Embryonic facial prominence (tissue), 1 donor: ENCODE measurements around the gene PRPF6.

ENCODE experiments used
- DNase-seq: peaks from one replicate; pipeline ENCODE4 v3.0.0-alpha.2; 2016; ENCODE audit errors: extremely low spot score

The PRPF6 gene

GRCh38 chr20:64064145-64064698, 83.3 kb downstream of the PRPF6 start:
- DNase-seq = no peak

- DNase-seq = no peak
Observed at GRCh38 chr20:64065062-64065973, 84.4 kb downstream of the PRPF6 start.

DNA sequence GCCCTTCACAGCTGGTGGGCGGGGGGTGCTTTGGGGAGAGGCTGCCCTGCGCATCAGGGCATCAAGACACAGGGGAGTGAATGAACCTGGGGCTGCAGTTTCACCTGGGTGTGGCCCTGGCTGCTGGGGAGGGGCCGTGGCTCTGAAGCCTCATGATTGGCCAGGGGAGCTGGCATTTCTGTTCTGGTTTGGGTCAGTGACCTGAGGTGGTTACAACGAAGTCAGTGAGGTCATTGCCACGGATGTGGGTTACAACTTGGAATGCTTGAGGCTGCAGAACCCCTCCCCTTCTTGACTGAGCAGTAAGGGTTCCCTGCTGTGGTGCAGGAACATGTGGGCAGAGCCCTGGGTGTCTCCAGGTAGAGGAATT, 85.0 kb downstream of the PRPF6 start:
- no peak for DNase-seq

GRCh38 chr20:64067005-64067632, 86.2 kb downstream of the PRPF6 start:
- no peak for DNase-seq

DNA sequence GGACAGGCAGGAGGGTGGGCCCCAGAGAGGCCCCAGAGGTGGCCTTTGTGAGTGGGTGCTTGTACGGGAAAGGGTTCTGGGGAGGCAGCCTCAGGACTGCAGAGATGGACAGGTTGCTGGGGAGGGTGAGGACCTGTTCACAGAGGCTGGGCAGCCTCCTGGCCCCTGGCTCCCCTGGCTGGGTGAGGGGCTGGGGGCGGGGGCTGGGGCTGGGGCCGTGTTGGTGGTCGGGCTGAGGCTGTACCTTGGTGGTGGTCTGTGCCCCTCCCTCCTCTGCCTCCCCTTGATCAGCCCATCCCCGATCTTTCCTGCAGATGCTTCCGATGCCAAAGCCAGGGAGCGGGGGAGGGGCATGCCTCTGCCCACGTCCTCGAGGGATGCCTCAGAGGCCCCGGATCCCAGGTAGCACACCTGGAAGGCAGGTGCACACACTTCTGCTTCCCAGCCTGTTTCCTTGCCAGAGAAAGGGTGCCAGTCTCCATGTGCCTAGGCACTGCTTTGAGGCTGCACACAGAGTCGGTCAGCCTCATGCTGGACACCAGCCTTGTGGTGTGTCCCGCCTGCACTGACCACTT, 86.9 kb downstream of the PRPF6 start:
- no peak for DNase-seq

DNA sequence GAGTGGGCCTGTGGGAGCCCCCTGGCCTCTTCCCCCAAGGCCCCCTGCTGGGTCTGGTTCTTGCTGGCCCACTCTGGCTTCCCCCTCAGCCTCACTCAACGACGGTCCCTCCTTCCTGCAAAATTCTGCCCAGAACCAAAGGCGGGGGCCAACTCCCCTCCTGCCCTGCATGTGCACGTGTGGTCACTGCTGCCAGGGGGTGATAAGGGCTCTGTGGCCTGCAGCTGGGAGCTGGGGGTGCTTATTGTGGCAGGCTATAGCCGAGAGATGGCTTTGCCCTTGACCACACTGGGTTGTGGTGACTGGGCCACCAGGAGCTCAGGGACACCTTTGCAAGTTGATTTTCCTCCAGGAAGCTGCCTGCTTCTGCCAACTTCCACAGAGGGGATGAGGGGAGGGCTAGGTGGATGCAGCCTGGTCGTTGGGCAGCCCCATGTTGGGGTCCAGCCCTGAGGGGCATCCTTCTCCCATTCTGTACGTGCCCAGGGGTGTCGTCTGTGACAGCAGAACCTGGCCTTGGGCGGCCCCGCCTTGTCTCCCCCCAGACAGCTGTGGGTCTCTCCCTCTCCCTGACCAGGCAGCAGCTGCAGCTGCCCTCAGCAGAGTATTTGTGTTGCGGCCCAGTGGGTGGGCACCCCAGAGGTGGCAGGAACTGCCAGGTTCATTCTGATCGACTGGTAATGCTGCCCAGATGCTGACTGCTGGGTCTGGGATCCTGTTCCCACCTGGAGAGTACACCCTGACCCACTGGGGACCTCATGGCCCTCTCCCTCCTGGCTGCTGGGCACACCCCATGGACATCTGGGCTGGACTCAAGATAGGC, 87.7 kb downstream of the PRPF6 start:
- DNase-seq = no peak

DNA sequence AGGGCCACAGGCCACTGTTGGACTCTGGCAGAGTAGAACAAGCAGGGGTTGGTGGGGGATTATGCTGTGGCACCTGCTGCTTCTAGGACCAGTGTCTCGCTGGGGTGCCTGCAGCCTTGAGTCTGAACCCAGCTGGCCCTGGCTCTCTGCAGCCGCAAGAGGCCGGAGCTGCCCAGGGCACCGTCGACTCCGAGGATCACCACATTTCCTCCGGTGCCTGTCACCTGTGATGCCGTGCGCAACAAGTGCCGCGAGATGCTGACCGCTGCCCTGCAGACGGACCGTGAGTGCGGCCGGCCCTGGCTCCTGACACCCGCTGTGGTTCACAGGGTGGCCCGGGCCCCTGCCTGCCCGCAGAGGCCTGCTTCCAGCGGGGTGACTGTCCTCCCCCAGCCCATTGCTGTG, 88.3 kb downstream of the PRPF6 start:
- DNase-seq = no peak

DNA sequence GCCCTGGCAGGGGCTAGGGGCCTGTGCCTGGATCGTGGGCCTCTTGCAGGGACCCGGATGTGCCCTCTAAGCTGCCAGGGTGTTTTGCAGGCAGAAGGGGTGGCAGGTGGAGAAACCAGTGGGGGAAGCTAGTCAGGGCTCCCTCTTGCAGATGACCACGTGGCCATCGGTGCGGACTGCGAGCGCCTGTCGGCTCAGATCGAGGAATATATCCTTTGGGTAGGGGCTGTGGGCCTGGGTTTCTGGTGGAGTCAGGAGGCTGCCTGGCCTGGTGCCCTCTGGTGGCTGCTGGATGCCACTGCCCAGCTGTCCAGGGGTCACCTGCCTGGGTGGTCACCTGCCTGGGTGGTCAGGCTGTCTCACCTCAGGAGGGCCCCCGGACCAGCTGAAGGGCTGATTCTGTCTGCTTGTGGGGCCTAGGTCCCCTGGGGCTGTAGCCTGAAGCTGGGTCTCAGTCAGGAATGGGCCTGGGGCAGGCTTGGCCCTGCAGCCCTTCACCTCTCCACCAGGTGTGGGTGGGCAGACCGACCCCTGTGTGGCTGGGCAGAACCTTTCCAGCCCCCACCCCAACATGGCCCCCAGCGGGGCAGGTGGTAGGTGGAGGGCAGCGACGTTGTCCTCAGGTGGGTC, 88.8 kb downstream of the PRPF6 start:
- no peak for DNase-seq

DNA sequence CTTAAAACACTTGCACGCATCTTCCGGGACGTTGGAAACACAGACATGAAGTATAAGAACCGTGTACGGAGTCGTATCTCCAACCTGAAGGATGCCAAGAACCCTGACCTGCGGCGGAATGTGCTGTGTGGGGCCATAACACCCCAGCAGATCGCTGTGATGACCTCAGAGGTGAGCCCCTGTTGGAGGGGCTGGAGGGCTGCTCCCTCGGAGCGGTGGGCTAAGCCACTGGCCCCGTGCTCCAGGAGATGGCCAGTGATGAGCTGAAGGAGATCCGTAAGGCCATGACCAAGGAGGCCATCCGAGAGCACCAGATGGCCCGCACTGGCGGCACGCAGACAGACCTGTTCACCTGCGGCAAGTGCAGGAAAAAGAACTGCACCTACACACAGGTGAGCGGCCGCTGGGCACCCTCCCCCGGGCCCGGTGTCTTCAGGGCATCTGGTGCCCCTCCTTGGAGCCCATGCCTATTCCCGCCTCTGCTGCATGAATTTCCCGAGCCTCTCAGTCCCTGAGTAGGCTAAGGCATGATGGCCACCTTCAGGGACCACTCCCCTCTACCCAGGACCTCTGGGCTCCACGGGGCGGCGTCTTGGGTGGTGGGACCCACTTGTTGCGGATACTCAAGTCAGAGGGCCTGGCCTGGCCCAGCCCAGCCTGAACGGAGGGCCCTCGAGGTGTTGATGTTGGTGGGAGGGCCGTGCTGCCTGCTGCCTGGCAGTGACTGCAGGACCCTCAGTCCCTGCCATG, 89.5 kb downstream of the PRPF6 start:
- DNase-seq = no peak

DNA sequence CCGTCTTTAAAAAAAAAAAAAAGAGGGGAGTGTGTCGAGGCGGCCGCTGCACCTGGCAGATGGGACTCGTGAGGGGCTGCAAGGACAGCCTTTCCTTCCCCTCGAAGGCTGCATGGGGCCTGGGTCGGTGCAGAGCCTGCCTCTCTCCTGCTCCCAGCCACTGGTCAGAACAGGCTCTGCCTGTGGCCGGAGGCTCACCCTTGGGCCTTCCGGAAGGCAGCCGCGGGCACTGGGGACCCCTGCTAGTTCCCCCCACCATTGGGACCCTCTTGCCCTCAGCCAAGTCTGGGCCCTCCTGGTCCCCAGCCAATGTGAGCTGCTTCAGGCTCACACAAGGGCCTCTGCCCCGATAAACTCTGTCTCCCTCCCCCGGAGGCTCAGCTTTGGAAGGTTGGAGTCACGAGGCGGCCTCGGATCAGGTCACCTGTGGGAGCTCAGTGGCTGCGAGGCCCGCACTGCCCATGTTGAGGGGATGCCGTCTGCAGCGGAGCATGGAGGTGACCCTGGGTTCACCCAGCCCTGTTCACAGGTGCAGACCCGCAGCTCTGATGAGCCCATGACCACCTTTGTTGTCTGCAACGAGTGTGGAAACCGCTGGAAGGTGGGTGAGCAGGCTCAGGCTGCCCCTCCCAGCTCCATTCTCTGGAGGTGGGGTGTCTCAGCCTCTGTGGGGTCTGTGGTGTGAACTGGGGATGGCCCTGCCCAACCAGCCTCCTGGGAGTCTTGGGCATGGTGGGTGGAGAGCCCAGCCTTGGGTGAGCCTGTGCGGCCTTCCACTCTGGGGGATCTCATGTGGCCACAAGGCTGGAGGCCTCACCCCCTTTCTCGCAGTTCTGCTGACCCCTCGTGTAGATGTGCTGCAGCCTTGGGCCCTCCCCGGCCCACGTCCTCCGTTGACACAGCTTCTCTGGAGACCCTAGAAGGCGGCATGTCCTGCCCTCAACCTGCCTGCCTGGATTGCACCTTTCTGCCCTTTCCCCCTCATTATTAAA, 90.7 kb downstream of the PRPF6 start:
- no peak for DNase-seq

GRCh38 chr20:64072498-64073063, 91.6 kb downstream of the PRPF6 start:
- no peak for DNase-seq

DNA sequence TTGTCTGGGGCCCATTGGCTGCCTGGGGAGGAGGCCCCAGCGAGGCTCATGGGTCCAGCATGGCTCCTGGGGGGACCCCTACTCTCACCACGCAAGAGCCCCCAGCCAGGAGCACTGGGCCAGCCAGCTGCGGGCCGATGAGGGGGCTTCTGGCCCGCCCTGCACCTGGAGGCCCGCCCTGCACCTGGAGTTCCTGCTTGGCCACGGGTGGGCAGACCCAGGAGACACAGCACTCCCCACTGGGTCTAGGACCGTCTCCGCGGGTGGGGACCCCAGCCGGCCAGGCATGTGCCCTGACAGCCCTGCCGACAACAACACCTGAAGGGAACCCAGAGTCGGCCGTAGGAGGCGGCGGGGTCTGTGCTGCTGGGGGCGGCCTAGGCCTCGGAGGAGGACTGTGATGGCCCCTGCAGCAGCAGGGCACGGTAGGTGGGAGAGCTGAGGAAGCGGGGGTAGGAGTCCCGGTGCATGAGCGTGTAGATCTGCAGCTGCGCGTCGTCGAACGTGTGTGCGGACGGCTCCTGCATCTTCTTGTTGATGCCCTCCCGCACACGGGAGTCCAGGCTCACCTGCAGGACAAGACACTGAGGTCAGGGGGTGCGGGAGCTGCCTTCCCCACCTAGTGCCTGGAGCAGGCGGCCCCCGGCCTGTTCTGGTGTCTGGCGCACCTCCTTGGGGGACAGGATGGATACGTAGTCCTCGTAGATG, 92.7 kb downstream of the PRPF6 start:
- DNase-seq = no peak

- no peak for DNase-seq
Observed at GRCh38 chr20:64074184-64074789, 93.4 kb downstream of the PRPF6 start.

DNA sequence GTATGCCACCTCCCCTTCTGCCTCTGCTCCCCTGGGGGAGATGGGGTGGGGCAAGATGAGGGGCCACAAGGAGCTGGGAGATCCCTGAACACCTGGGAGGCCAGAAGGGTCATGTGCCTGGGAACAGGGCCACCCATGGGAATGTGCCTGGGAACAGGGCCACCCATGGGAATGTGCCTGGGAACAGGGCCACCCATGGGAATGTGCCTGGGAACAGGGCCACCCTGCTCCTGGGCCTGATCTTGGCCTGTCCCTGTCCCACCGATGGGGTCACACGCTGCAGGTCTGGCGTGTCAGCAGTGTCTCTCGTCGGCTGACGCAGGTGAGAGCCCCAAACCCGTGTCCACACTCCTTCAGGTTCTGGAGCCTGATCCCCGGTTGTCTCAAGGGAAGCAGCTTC, 94.0 kb downstream of the PRPF6 start:
- no peak for DNase-seq

DNA sequence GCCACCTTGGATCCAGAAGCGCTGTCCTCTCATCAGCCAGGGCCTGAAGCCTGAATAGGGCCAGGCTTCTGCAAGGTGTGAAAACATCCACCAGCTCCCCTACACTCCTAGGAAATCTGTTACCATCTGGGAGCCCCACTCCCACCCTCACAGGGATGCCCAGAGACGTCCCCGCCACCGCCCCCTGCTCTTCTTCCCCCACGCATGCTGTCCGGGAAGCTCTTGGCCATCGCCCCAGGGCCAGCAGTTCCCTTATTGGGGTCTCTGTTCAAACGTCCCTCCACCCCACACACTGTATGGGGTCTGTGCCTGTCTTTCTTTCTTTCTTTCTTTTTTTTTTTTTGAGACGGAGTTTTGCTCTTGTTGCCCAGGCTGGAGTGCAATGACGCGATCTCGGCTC, 94.6 kb downstream of the PRPF6 start:
- no peak for DNase-seq

GRCh38 chr20:64076061-64076997, 95.4 kb downstream of the PRPF6 start:
- DNase-seq = no peak

DNA sequence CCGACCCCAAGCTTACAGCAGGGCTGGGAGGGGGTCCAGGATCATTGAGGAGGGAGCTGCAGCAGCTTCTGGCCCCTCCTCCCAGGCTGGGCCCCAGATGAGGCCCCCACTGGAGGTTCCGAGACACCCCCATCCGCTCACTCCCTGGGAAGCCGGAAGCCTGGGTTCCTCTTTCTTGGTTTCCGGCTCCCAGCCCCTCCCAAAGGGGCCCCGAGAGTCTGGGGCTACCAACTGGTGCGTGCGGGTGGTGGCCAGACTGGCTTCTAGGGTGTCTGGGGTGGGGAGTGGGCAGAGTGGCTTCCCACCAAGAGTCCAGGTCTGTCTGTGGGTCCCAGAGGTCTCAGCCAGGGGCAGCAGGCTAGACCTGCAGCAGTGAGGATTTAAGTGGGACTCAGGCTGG, 96.2 kb downstream of the PRPF6 start:
- DNase-seq = no peak
